NCI-H1417 treated with DMSO at 0.1 percent for 48 hours (cell line): Measurements from ENCODE around the gene PRKN.
"Not testable (repeated sequence)": the region's sequence is repeated elsewhere in the genome, so short reads cannot be mapped to it uniquely, and the experiment has no call there.

Experiments
- DNase-seq: peaks from one replicate; lab custom pipeline; 2025; lab: John Stamatoyannopoulos, UW

Gene PRKN

DNA sequence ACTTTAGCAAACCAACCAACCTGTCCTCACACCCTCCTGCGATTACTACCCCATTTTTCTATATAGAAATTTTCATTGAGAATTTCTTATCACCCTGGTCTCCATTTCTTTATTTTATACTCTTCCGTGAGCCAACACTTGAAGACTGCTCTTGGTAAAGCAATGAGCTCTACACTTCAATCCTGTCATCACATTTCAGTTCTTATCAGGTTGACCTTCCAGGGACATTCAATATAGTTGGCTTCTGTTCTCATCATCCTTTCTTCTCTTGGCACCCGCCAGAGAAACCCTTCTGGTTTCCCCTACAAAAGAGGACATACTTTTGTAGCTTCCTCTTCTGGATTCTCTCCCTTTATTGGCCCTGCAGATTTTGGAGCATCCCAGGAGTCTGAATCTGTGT, 279.3 kb downstream of the PRKN start:
- no peak for DNase-seq

DNA sequence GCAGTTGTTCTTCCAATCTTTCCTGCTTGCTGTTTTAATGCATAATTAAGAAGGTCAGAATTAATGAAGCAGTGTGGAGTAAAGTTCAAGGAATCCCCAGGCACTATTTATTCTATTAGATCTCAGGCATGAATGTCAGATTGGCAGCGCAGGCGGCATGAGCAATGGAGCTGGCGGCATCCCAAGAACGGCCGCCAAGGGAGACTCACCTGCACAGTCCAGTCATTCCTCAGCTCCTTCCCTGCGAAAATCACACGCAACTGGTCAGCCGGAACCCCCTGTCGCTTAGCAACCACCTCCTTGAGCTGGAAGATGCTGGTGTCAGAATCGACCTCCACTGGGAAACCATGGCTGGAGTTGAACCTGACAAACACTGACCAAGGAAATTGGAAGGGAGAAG, 284.5 kb downstream of the PRKN start:
- no peak for DNase-seq

DNA sequence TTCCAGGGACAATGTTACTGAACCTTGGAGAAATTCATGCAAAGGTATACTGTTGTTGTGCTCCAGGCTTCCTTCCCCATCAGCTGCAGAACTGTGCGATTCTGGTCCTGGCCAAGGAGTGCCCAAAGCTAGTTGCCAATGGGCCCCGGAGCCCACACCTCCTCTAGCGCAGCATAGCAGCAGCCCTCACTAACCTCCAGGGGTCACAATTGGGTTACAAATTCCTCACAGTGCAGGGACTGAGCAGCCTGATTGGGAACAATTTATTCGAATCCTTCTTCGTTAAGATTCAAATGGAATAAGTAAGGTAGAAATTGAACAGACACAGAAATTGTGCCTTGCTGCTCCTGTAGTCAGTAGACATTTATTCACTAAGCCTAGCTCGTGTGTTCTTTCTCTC, 284.9 kb downstream of the PRKN start:
- DNase-seq: no peak

DNA sequence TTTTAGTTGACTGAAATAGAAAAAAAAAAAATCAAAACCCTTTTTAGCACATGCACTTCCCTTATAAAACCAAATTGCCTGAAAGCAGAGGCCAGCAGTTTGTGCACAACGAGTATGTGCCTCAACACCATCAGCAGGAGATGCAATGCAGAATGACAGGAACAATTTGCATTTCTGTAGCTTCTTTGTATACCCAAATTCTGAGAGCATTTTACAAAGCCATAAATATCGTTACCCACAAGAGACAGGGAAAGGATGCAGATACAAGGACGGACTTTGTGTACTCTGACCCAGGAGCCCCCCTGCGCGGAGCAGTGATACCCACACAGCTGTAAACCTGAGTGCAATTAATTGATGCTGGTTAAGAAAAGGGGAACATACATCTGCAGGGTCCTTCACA, 285.6 kb downstream of the PRKN start:
- DNase-seq: no peak

DNA sequence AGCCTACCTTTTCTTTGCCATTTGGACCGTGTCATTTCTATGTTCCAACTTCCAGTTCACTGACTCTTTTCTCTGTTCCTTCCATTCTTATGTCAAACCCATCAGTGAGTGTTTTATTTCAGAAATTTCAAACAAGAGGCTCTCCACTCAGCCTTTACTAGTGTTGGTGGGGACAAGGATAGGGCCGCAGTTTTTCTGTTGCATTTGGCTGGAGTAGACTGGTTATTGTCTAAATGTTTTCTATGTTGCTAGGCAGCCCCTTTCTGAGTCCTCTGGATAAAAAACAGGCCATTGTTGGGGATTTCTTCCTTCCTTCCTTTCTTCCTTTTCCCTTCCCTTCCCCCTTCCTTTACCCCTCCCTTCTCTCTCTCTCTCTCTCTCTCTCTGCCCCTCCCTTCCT, 288.6 kb downstream of the PRKN start:
- no peak for DNase-seq

DNA sequence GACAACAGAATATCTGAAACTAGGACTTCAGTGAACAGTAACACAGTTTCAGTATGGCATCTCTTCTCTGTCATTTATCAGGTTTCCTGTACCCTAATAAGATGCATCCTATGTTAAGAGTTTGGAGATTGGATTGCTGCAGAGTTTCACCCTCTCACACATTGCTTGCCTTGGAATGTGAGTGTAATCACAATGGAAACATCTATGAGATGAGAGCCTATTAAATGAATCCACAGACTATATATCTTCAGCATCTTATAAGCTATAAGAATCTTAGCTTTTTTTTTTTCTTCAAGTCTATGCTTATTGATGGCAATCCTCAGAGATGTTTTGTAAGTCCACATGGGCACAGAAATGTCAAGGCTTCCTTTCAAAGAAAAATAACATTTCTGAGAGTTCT, 292.5 kb downstream of the PRKN start:
- DNase-seq: no peak

DNA sequence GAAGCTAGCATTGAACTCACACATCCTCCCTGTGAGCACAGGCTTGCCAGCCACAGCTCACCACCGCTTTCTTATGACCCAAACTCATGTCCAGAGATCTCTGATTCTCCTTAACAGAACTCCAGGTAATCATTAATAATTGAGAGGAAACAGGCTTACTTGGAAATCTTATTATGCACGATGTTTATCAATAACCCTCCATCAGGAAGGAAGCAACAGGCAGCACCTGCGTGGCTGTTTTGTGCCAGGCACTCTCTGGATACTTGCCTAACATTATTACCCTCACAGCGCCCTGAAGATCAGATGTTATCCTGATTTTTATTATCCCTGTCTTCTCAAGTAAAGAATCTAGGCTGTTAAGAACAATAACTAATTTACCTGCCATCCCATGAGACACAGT, 306.6 kb downstream of the PRKN start:
- no peak for DNase-seq

DNA sequence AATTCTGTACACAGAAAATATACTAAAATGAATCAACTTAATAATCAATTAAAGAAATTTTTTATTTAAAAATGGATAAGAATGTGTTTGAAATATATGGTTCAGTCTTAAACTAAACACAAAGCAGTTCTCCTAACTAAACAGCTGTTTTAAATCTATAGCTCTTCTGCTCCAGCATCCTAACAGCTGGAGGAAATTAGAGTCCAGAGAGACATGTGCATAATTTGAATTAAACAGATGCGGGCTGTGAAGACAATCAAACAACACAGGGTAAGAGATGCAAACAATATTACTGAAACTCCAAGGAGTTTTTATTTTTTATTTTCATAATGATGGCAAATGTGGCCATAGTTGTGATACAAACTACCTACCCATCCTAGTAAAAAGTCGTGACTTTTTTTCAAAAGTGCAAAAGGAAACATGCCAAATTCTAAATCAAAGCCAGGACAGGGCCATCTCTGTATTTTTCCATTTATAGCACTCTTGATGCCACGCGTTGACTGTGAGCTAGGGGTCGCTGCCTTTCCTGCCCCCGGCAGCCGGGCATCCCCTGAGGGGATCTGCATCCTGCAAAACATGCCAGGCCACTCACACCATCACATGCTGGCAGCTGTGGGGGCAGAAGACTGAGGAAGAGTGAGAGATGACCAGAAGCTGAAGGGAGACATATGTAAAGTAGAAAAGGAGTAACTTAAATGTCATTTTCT, 310.6 kb downstream of the PRKN start:
- DNase-seq: no peak

DNA sequence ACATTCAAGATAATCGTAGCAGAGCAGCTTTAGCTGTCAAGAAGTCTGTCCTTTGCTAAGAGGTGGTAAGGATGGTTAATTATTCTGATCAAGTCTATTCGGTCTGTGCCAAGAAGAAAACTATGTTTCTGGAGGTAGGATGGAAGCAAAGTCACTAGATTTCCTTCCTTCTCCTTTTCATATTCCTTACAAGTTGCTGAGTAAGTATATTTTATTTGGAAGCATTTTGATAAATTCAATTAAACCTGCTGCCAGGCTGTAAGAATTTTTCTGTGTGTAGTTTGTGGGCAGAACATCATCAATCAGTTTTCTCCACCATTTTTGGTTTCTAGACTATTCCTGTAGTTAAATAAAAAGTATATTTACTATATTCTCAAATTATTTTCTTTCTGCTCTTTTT, 311.3 kb downstream of the PRKN start:
- no peak for DNase-seq

DNA sequence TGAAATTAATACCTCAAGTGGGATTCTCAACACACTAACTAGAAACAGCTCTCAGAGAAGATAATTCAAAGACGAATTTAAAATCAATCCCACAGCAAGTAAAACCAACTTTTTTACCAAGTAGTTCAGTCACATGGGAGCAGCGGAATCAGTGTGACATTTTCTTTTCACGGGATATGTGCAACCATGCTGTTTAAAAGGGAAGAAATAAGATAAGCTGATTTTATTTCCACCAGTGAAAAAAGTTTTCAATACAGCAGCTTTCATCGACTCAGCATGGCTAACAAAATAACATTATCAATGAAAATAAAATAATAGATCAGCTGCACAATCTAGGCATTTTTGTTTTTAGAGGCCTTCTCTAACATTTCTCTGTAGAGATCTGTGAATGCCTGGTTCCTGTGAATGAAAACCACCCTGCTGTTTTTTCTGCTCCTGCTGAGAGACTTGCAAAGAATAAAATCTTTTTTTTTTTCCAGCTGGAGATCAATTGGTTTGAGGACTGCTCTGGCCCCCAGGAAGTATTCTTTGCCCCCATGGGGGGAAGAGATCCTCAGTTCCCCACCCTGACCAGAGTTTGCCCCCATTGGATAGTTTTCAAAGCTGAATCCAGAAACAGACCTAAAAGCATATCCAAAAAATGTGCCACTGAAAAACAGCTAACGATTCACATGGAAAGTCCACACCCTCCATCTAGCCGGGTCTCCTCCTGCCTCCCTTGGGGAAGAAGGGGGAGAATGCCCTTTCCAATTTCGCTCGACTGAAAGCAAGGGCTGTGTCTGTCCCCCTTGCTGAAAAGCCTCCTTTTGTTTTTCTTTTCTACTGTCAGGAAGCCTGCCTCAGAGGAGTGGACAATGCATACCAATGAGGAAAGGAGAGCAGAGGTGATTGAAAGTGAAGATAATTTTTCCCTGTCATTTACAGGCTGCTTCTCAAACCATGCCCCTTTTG, 317.6 kb downstream of the PRKN start:
- no peak for DNase-seq

DNA sequence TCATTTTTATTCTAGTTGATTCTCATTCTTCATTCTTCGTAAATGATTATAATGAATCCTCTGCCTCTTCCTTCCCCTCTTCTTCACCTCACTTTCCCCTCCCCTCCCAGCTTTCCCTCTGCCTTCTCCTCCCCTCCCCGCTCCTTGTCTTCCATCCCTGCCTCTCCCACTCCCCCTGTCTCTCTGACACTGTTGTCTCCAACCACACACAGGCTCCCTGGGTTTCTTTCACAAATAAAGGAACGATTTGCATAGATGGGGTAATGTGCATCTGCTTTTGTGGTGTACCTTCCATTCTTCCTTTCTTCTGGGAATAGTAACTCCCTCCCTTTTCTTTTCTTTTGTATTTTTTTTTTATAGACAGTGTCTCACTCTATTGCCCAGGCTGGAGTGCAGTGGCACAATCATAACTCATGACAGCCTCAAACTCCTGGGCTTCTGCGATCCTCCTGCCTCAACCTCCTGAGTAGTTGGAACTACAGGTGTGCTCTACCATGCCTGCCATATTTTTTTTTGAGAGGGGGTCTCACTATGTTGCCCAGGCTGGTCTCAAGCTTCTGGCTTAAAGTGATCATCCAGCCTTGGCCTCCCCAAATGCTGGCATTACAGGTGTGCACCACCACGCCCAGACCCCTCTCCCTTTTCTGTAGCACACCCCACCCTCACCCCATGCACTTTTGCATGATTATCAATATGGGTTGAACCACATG, 318.6 kb downstream of the PRKN start:
- DNase-seq: no peak

DNA sequence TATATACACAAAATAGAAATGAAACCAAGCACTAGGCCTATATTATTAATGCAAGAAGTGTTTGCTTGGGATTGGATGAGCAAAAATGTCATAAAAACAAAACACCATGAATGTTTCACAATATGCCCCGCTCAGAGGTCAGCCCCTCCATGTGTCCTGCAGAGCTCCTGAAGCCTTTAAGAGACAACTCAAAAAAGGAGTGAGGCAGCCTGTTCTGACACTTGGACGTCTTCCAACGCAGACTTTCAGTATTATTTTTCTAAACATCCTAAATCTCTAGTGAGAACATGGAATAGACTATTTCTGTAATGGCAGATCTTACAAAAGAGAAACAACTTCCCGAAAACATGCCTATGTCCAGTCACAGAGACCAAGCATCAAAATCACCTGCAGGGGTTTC, 322.6 kb downstream of the PRKN start:
- no peak for DNase-seq

DNA sequence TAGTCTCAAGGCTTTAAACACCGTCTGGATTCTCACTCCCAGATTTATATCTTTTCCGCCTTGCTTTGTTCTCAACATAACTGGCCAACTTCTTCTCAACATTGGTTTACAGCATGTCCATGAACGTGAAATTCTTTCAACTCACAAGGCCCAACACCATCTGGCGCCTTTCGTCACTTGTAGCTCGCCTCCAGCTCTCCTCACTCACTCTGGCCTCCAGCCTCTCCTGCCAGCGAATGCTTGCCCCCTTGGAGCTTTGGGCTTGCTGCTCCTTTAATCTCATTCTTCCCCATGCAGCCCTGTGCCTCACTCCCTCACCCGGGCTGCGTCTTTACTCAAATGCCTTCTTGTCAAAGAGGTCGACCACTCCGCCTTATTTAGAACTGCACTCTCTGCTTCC, 324.5 kb downstream of the PRKN start:
- DNase-seq: no peak

DNA sequence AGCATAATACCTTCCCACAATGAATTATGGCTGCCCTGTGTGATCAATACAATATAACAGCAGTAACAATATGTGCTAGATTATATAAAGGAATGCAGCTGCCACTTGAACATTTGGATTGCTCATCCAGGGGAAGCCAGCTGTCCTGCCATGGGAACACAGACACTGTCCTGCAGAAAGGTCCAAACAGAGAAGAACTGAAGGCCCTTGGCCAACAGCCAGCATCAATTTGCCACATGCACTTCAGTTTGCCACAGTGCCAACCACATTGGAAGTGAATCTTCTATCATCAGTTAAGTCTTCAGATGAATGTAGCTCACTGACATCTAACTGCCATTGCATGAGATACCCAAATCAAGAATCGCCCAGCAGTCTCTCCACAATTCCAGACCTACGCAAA, 332.4 kb downstream of the PRKN start:
- no peak for DNase-seq

DNA sequence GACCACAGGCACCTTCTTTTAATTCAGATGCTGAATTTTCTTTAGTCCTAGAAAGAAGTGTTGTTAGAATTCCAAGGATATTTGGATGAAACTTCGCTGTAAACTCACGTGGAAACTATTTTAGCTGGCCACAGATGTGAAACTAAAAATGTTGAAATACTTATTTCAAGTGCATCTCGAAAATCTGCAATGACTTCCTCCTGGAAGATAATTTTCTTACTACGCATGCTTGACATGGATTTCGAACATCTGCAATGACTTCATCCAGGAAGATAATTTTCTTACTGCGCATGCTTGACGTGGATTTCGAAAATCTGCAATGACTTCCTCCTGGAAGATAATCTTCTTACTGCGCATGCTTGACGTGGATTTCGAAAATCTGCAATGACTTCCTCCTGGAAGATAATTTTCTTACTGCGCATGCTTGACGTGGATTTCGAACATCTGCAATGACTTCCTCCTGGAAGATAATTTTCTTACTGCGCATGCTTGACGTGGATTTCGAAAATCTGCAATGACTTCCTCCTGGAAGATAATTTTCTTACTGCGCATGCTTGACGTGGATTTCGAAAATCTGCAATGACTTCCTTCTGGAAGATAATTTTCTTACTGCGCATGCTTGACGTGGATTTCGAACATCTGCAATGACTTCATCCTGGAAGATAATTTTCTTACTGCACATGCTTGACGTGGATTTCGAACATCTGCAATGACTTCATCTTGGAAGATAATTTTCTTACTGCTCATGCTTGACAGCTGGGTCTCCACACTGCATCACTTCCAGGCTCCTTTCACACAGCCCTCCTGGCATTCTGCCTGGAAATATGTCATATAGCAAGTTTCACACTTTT, 336.4 kb downstream of the PRKN start:
- DNase-seq: not testable (repeated sequence)

DNA sequence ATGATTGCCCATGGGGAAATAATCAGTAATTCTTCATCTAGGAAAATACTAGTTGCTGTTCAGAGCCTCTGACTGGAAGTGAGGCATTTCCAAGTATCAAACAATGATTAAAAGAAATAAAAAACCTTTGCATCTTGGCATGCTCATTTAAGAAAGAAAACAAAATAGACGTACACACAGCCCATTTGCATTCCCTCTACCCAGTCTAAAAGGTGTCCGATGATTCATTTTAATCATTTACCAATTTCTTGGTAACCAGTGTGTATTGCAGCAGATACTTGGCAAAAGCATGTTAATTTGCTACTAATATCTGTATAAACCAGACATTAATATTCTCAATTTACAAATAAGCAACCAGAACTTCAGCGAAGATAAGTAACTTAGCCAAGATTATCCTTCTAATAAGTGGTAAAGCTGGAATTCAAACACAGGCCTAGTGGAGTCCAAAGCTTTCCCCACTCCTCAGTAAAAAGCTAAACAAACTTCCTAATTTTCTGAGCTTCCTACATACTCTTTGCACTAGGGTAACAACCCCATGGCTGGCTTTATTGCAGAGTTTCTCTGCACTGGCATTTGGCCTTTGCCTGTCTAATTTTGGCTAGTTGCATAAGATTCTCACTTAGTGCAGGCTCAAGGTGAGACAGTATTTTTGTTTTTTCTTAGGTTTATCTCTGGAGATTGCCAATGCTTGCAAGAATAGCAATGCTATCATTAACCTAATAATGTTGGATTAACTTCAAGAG, 338.1 kb downstream of the PRKN start:
- no peak for DNase-seq

DNA sequence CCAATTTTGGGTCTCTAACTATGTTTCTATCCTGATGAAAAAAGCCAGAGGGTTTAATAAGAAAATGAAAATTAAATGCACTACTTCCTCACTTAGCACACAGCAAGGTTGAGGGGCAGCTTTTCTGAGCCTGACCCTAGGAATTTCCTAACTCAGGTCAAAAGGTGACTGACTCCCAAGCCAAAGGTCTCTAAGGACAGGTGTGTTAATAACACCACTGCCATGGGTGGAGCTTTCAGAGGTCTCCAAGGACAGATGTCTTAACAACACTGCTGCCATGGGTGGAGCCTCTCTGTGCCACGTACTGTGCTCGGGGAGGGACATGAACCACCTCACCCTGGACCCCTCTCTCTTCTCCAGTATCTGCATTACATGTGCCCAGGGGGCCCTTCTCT, 339.2 kb downstream of the PRKN start:
- DNase-seq: no peak

DNA sequence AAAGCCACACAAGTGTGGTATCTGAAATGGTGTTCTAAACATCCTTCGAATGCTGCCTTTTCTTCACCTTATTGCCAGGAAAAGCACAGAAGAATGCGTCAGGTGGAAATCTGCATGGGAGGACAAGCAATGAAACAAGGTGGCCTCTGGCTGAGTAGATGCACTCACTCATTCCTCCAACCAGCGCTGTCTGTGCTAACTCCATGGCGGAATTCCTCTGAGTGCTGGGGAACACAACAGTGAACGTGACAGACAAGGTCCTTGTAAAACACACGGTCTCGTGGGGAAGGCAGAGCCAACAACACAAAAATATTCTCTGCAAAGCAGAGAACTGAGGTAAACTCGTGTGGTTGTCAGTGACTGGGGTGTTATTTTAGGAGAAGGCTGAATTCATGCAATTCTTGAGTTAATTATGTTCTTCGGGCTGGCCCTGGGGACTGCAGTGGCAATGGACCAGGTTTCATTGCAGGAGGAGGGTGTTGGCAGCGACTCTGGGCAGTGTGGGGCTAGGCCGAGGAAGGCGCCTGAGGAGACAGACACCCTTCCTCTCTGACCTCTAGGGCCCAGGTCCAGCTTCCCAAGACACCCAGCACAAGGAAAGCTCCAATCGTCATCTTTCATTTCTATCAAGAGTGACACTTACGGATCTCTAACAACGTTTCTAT, 339.7 kb downstream of the PRKN start:
- DNase-seq: no peak

DNA sequence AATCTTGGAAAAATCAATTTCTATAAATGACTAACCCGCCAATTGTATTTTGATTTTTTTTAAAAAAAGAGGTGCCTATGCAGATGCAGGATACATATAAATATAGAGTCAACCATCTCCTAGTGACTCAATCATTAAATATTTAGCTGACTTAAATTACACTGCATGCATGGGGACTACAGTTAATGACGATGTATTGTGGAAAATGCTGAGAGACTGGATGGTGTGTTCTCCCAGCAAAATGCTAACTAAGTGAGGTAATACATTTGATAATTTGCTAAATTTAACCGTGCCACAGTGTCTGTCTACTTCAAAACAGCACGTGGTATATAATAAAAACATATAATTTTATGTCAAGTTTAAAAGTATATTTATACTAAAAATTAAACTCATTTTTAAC, 341.6 kb downstream of the PRKN start:
- DNase-seq: no peak

DNA sequence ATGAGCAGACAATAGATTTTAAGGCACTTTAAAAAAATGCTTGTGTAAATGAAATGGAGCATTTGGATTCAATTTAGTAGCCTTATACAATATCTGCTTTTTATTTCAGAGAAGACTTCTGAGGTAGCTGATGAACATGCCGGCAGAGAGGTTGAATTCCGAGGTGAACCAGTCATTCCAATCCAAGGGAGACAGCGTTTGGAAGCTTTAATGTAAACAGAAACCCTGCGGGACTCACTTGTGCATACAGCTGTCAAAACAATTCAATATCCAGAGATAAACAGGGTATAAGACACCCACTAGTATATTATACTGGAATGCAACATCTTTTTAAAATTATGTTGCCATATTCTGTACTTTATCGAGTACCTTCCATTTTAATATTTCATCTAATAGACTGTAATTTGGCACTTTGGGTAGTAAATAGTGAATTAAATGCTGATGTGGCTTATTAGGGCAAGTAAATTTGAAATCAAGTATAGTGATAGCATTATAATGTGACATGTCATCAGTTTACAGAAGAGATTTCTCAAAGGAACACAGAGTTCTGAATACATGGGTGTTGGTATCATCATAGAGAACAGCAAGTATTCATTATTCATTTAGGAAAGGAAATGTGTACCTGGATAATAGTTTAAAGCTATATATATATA, 347.7 kb downstream of the PRKN start:
- DNase-seq: no peak
